GM12801 (cell line): Measurements from ENCODE around the gene NSUN2.

Experiments used
- CTCF ChIP-seq: IDR thresholded peaks from one replicate; pipeline ENCODE4 v1.5.1; 2011; ENCODE audit warnings: control low read depth; ENCODE audit not compliant: insufficient read length; ENCODE audit errors: extremely low read depth

The NSUN2 gene

GRCh38 chr5:6631441-6631840, 1.4 kb downstream of the NSUN2 start:
- TF ChIP-seq CTCF = no peak

- no peak for TF ChIP-seq CTCF
These were observed 6.3 kb downstream of the NSUN2 start for GRCh38 chr5:6626508-6626907.

DNA sequence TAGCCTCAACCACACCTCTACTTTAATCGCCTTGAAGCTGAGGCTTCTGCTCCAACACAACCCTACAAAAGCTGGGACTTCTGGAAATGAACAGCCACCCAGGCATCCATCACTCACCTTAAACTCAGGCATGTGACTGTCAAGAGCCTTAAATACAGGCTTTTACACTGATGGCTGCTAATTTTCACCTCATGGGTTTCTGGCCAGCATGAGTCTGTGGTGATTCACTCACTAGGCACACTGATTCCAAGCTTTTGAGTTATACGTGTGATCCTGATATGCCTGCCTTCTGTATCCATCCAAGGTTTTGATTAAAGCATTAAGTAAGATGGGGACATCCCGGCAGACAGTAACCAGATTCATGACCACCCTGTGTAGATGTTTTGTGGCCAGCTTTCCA, 8.9 kb downstream of the NSUN2 start:
- no peak for TF ChIP-seq CTCF

DNA sequence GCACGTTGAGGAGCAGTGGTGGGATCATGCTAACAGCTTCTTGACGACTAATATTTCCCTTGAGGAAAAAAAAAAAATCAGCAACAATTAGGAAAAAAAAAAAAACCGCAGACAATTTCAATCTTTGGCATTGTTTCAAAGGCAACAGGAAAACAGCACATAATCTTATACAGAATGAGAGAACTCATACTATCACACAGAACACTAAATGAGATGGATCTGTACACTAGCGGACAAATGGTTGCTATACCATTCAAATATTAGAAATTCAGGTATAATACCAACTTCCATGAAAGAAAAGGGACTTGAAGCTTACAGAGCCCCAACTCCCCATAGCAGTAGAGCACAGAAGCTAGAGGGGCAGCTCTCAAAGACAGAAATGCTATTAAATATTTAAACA, 9.6 kb downstream of the NSUN2 start:
- no peak for TF ChIP-seq CTCF

DNA sequence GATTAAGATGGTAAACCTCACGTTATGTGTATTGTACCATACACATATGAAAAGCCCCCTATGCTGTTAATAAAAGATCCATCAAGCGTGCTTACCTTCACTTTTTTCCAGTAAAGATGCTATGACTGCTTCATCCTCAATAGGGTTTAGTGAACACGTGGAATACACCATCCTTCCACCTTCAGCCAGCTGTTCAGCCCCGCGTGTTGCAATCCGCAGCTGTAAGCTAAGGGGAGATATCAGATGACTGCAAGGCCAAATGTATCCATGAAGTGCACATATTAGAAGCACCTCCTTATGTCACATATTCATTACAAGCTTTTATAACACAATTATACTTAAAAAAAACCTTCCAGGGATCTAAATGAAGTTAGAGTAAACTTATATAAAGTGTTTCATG, 16.2 kb downstream of the NSUN2 start:
- no peak for TF ChIP-seq CTCF

GRCh38 chr5:6615034-6615815, 17.6 kb downstream of the NSUN2 start:
- TF ChIP-seq CTCF = no peak

DNA sequence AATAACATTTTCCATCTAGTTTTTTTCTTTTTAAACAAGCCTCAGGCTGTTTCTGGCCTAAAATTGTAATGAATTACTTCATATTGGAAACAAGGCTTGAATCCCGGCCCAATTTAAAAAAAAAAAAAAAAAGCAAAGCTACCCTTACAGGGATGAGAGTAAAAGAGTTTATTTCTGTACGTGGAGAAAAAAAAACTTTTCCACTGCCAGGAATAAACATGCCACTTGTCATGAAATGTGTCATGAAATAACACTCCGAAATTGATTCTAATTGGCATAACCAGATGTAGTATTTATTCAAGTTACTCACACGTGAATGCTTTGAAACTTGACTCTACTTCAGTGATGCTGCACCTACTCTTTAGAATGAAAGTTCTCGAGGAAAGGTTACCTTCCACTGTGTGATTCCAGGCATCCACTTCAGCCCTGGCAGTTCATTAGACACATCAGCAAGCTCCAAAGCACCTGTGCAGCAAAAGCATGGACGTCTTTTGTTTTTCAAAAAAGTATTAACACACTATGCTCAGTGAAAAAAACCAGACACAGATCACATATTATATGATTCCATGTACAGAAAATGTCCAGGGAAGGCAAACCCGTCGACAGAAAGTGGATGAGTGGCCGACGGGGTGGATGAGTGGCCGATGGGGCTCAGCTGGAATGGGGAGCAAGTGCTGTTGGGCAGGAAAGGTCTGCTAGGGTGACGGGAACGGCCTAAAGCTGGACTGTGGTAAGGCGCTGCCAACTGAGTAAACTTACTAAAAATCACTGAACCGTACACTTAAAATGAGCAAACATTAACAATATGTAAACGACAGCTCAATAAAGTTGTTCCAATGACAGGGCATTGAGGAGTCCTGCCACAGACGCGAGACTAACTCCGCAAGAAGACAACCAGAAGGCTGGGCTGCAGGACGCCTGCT, 21.2 kb downstream of the NSUN2 start:
- TF ChIP-seq CTCF = no peak
